SK-N-SH (cell line): ENCODE results near the gene WDR17.

Source experiments
- CHD2 ChIP-seq: fragments of 150-350 bp; IDR thresholded peaks from 2 replicates; pipeline ENCODE4 v1.6.1; 2018; ENCODE audit warnings: low read length; ENCODE audit not compliant: partially characterized antibody
- CTCF ChIP-seq: fragments of 200-600 bp; sonication (generic); IDR thresholded peaks from 2 replicates; pipeline ENCODE4 v1.6.1; 2017; ENCODE audit warnings: antibody characterized with exemption, mild to moderate bottlenecking, moderate library complexity
- EP300 ChIP-seq, 2 experiments: IDR thresholded peaks; 2 replicates each; pipeline versions ENCODE4 v1.4.0 to v1.6.1; 2012; ENCODE audit warnings: borderline replicate concordance in 1 of 2, low read depth in 1 of 2, low read length in 1 of 2
- EZH2phosphoT487 ChIP-seq: fragments of 200-600 bp; sonication (generic); IDR thresholded peaks from 2 replicates; pipeline ENCODE4 v1.6.1; 2017; ENCODE audit warnings: low read depth, mixed run types, mild to moderate bottlenecking, antibody characterized with exemption, moderate library complexity, borderline replicate concordance
- GATA2 ChIP-seq: sonication (generic); formaldehyde crosslinking; IDR thresholded peaks from 2 replicates; pipeline ENCODE4 v1.5.0; 2020; ENCODE audit warnings: mild to moderate bottlenecking, missing genetic modification reagents
- JUND ChIP-seq: IDR thresholded peaks from 2 replicates; pipeline ENCODE4 v1.4.0; 2012
- MEF2A ChIP-seq: IDR thresholded peaks from 2 replicates; pipeline ENCODE4 v1.4.0; 2012; ENCODE audit warnings: low read depth, borderline replicate concordance
- NFIC ChIP-seq: IDR thresholded peaks from 2 replicates; pipeline ENCODE4 v1.4.0; 2012; ENCODE audit warnings: borderline replicate concordance
- RCOR1 ChIP-seq: fragments of 150-350 bp; IDR thresholded peaks from 2 replicates; pipeline ENCODE4 v1.6.1; 2017; ENCODE audit warnings: antibody characterized with exemption, low read length
- YY1 ChIP-seq: IDR thresholded peaks from 2 replicates; pipeline ENCODE4 v1.4.0; 2012; ENCODE audit warnings: low read depth, mild to moderate bottlenecking

DNA sequence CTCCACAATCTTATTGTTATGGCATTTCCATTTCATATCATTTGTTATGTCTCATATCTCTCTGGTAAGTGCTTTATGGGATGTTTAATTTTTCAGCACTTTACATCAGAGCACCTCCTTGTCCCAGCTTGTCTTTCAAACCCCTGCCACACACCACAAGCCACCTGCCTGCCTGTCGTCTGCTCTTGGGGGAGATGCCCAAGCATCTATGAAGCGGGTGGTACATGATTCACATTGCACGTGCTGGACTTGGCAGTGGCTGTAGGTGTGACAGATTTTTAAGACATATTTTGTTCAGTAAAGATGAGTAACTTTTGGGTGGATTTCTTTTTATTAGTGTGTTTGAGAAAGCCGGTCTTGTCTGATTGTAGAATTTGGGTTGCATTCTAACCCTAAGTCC, 143.9 kb downstream of the WDR17 start:
- TF ChIP-seq CTCF (no peak), NFIC (no peak), CHD2 (no peak), EZH2phosphoT487 (no peak), GATA2 (CRISPR knock-in tag) (no peak), JUND (no peak), EP300 (IDR thresholded peaks at IDR 0.05; ENCODE audit: borderline replicate concordance in 1 of 2, low read depth in 1 of 2, low read length in 1 of 2) (no peak), MEF2A (no peak), RCOR1 (no peak), YY1 (no peak)
